HG03064 (cell line): ENCODE measurements around the gene ATL3.
"Not testable (repeated sequence)": the region's sequence is repeated elsewhere in the genome, so short reads cannot be mapped to it uniquely, and the experiment has no call there.

Experiments used
- ATAC-seq: cut with Tn5 transposase; IDR thresholded peaks from one replicate; pipeline ENCODE4 v1.9.1; 2021; ENCODE audit warnings: low read depth; ENCODE audit not compliant: unreplicated experiment

ATL3 gene

GRCh38 chr11:63682066-63683021, 11.2 kb upstream of the ATL3 start:
- ATAC-seq = peak; percentile 11

GRCh38 chr11:63681321-63682065, 10.3 kb upstream of the ATL3 start, which contains the start of gene RTN3:
RTN3 (plus strand) TSS chr11:63681500; CDS start chr11:63681637, 137 bp downstream.
- peak; percentile 80 for ATAC-seq

- ATAC-seq = no peak
These were observed 9.7 kb upstream of the ATL3 start for GRCh38 chr11:63680834-63681320.

GRCh38 chr11:63673579-63673978, 2.4 kb upstream of the ATL3 start:
- no peak for ATAC-seq

- no peak for ATAC-seq
These were observed 1.9 kb upstream of the ATL3 start for GRCh38 chr11:63672936-63673539.

- ATAC-seq = no peak
These were observed 934 bp upstream of the ATL3 start for GRCh38 chr11:63672156-63672463.

GRCh38 chr11:63670433-63671321, 499 bp downstream of the ATL3 start:
- ATAC-seq = peak; percentile 30

- ATAC-seq = no peak
These were observed 1.1 kb downstream of the ATL3 start for GRCh38 chr11:63670096-63670432.

- ATAC-seq = no peak
These were observed 3.0 kb downstream of the ATL3 start for GRCh38 chr11:63667995-63668795.

- ATAC-seq = no peak
These were observed 4.3 kb downstream of the ATL3 start for GRCh38 chr11:63666874-63667273.

GRCh38 chr11:63663809-63664208, 7.4 kb downstream of the ATL3 start:
- ATAC-seq = no peak

GRCh38 chr11:63660972-63661371, 10.2 kb downstream of the ATL3 start:
- ATAC-seq = no peak

GRCh38 chr11:63652671-63653070, 18.5 kb downstream of the ATL3 start:
- ATAC-seq = no peak

- ATAC-seq = no peak
These were observed 28.0 kb downstream of the ATL3 start for GRCh38 chr11:63643205-63643604.

GRCh38 chr11:63641727-63642126, 29.4 kb downstream of the ATL3 start:
- no peak for ATAC-seq

GRCh38 chr11:63639199-63639832, 31.9 kb downstream of the ATL3 start:
- no peak for ATAC-seq

GRCh38 chr11:63638436-63638835, 32.7 kb downstream of the ATL3 start:
- ATAC-seq = not testable (repeated sequence)

- ATAC-seq = no peak
These were observed 35.3 kb downstream of the ATL3 start for GRCh38 chr11:63635762-63636465.
